ENCODE measurements around the gene PYGB.
"Not testable (repeated sequence)": the region's sequence is repeated elsewhere in the genome, so short reads cannot be mapped to it uniquely, and the experiment has no call there.

PYGB gene

GRCh38 chr20:25297141-25297905 lies 49.4 kb downstream of the PYGB start:
- peak; percentile 23 to 28 for DNase-seq

GRCh38 chr20:25299806-25300205 lies 51.9 kb downstream of the PYGB start:
- DNase-seq: no peak

DNA sequence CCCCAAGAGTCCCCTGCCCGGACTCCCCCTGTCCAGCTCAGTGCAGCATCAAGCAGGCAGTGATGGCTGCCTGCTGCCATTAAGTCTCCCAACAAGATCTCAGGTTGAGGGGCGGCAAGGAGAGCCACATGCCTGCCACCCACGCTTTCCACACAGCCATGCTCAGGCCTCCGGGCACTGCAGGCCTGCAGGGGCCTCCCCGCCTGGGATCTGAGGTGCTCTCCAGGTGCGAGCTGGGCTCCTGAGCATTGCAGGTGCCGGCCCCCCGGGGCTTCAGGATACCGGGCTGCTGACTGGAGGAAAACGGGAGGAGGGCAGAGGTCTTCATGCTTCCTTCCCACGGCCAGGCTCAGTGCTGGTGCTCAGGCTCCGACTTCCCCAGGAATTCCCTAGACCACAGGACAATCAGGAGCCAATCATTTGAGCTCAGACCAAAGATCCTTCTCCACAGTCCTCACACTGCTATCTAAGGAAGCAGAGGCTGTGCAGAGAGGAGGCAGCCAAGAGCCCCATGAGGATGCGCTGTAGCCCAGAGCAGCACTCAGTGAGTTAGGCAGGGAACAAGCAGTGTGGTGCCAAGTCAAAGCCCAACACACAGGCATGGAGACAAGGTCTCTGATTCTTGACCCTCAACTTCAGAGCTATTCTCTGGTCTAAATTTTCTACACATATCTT lies 52.7 kb downstream of the PYGB start:
- DNase-seq: no peak

DNA sequence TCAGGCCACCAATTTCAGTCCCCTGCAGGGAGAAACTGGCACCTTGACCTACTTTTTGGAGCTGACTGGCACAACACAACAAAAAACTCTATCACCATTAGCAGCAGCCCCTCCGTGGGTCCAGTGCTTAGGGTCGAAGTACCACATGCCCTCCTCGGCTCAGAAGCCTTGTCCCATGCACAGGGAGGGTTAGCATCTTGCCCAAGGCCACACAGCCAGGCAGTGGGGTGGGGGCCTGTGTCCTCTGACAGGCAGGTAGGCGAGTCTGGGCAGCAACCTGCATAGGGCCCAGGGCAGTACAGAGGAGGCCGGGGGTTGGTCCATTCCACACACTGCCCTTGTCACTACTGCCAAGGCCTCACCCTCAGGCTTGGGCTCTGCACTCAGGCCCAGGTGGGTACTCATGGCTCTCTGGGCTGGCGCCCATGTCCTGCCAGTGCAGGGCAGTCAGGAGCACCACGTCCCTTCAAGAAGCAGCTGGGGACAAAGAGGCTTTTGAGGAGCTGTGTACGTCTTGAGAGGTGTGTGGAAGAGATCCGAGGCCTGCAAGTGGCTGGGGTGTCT lies 53.6 kb downstream of the PYGB start:
- no peak for DNase-seq

- no peak for DNase-seq
These were observed 54.7 kb downstream of the PYGB start for GRCh38 chr20:25302596-25302995.

- no peak for DNase-seq
These were observed 55.6 kb downstream of the PYGB start for GRCh38 chr20:25303292-25304024.

DNA sequence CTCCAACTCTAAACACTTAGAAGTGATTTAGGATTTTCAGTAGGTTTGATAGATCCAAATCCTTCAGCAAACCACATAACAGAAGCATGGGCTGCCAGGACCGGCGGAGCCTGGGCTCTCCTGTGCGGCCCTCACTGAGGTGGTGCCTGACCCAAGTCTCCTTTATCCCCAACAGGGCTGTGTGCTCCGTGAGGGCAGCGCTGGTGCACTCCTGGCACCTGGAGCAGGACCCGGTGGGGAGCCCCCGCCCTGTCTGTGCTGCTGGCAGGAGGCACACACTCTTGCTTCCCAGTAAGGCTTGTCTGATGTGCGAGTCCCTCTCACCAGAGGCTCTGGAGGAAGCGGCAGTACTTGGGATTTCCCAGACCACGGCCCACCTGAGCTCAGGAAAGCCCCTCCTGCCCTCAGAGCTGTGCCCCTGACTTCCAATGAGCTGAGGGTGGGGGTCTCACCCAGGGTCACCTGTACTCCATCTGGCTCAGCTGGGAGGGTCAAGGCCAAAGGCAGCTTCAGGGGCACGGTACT lies 56.2 kb downstream of the PYGB start:
- DNase-seq: no peak

DNA sequence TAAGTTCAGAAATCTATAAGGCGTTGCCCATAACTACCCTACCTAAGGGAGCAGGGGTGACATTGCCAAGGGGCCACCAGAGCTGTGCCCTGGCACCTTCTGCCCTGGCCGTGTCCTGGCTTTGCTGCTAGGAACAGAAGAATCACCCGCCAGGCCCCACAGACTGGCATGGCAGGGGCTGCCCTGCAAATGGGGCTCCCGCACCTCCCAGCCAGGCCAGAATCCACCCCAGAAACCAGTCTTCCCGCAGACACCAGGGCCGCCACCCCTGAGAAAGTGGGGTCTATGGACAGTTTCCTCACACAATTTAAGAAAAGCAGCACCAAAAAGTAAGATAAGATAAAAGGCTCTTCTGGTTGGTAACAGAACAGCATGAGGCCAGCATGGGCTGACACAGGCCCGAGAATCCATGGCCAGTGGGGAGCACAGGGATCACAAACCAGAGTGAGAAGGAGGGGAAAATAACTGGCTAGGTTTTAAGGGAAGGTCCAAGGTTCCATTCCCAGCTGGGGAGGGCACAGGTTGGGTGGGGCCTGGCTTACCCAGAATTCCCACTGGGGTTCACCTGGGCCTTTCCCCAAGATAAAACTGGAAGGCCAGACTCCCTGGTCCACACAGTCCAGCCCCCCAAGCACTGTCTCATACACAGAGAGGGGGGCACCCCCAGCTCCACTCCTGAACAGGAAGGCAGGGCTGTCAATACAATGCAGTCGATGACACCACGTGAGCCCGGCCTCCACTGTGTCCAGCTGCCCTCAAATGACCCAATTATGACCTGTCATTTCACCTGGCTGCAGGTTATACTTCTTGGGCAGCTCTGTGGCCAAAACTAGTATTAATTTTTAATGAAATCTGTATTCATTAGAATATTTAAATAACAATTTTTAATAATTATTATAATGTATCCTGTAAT lies 59.4 kb downstream of the PYGB start:
- no peak for DNase-seq

- DNase-seq: no peak
These were observed 60.2 kb downstream of the PYGB start for GRCh38 chr20:25308083-25308491.

DNA sequence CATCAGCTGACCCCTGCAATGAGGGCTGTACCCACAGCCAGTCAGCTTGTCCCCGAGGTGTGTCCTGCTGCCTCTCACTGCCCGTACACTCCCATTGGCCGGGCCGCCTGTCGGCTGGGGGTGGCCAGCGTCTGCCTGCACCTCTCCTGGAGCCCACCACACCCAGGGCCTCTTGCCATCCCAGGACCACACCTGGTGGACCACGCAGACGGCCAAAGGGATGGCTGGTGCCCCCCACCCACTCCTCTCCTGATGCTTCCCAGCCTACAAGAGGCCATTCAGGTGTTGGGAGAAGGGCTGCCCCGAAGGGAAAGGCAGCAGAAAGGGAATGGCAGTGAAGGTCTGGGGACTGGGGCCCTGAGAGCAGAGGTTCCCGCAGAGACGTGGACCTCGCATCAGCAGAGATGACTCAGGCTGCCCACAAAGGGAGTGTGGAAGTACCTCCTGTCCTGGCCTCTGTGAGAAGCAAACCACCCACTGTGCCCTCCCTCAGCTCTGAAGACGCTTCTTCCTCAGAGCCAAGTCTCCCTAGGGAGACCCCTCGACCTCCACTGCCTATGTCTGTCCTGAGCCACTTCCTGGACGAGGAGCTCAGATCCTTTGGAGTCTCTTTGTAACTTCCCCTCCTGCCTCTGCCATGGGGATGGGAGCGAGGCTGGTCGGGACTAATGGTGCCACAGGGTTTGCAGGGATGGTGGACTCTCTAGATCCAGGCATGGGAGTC lies 60.9 kb downstream of the PYGB start:
- DNase-seq: no peak

DNA sequence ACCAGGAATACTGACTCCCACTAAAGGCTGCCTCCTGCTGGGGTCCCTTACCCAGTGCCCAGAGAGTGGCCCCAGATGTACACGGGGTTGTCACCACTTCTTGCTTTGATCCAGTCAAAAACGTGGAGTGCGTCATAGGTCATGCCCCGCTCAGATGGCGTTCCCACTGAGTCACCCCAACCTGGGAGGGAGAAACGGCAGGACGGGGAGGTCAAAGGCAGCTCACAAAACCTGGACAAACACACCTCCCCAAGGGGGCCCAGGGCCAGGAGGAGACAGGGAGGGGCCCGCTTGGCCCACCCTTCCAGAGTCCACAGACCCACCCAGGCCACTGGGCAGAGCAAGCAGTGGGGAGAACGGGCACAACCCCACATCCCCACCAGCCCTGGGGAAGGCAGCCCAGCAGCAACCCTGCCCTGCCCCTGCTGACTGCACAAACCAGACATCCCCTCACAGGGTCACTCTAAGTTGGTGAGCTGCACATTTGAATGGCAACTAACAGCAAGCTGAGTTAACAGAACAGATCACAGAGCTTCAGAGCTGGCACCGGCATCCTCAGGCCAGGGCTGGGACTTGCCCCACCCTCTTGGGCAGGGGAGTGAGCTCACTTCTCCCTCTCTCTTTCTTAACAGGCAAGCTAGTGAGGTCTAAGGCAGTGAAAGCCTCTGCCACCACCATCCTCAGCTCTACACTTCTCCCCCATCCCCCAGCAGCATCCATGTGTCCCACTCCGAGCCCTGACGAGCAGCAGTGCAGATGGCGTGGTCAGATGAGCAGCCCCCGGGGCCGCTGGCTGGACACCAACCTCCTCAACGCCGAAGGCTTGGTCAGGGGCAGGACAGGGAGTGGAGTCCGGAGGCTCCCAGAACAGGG lies 61.7 kb downstream of the PYGB start:
- DNase-seq: peak in 1 of 2 experiments; percentile 19

DNA sequence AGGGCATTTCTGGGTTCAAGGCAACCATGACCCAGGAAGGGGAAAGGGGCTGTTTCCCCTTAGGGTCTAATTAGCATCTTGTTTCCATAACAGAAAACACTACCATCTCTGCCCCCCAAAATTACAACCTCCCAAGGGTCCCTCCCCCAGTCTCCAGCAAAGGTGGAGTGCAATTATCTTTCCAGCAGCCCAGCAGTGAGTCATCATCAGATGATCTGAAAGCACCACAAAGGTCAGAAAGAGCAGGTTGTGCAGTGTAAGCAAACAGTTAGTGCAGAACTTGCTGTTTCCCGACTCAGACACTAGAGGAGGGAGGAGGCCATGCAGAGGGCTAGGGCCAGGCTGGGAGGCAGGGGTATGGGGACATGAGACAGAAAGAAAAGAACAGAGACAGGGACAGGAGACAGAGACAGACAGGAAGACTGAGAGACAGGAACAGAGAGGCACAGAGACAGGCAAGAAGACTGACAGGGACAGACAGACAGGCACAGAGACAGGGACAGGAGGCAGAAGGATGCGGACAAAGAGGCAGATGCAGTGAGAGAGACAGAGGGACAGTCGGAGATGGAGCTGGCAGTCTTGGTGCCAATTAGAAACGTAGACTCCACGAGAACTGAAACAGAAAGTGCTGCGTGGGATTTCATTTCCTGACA lies 62.5 kb downstream of the PYGB start:
- DNase-seq: peak; percentile 15 to 41

- no peak for DNase-seq
These were observed 63.2 kb downstream of the PYGB start for GRCh38 chr20:25310921-25311728.

DNA sequence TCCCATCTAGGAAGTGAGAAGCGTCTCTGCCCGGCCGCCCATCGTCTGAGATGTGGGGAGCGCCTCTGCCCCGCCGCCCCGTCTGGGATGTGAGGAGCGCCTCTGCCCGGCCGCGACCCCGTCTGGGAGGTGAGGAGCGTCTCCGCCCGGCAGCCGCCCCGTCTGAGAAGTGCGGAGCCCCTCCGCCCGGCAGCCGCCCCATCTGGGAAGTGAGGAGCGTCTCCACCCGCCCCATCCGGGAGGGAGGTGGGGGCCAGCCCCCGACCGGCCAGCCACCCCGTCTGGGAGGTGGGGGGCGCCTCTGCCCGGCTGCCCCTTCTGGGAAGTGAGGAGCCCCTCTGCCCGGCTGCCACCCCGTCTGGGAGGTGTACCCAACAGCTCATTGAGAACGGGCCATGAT lies 64.8 kb downstream of the PYGB start:
- DNase-seq: not testable (repeated sequence)

GRCh38 chr20:25313593-25313992 lies 65.7 kb downstream of the PYGB start:
- no peak for DNase-seq

DNA sequence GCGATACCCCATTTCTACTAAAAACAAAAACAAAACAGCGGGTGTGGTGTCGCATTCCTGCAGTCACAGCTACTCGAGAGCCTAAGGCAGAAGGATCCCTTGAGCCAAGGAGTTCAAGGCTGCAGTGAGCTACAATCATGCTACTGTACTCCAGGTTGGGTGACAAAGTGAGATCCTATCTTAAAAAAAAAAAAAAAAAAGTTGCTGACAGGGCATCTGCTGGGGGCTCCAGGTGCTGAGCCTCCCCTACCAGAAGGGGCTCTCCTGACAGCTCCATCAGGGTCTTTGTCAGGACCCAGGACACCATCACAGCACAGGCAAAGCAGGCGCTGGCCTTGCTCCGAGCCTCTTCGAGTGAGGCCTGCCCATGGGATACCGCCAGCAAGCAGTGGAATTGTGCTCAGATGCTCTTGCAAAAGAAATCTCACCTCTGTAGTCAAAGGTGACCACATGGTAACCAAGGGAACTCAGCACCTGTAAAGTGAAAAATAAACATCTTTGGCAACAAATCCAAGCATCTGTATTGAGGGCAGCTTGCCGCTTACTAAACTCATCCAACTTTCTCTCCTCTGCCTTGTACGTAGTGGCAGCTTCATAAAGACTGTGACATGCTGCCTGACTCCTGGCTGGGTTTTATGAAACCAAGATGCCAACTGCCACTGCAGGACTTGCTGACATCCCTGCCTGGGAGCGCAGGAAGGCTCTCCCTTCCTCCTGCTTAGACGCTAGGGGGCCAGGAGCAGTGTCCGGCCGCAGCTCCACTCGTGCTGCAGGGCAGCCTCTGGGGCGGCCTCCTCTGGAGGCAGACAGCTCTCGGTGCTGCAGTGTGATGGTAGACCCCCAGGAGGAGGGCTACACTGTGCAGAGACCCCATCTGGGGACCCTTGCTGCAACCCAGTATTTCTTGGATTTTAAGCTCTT lies 66.9 kb downstream of the PYGB start:
- DNase-seq: no peak

GRCh38 chr20:25315418-25316210 lies 67.7 kb downstream of the PYGB start:
- no peak for DNase-seq
